IMR-90 (cell line): Measurements from ENCODE around the gene OSCAR. TPM values are rescaled to one million over a fixed set of nuclear protein-coding genes. Genes with fewer than 3 reads are reported as not detected.

Source experiments
- ATAC-seq: fragments of 200-7000 bp; cut with Tn5 transposase; 2 replicates; pipeline ENCODE4 v1.9.1; 2020; ENCODE audit warnings: low read depth, mild to moderate bottlenecking, moderate library complexity
- BruUV-seq: library from RNA; stranded (reverse); fragments of 400-500 nt; replicated peaks from 2 replicates; lab custom pipeline; 2021; lab: Mats Ljungman, UMichigan
- CTCF ChIA-PET: fragments of 300-600 bp; formaldehyde crosslinking; extraction: SDS; loops from one replicate; lab custom pipeline; 2021; ENCODE audit warnings: antibody characterized with exemption; lab: Yijun Ruan, JAX
- POLR2A ChIA-PET: fragments of 300-600 bp; sonication (Branson Sonifier 250); formaldehyde crosslinking; loops from one replicate; lab custom pipeline; 2022; ENCODE audit warnings: antibody characterized with exemption; ENCODE audit not compliant: unreplicated experiment; lab: Charles Lee
- DNase-seq: peaks from one replicate; pipeline ENCODE4 v3.0.0; 2013
- H2AFZ ChIP-seq: replicated peaks from 2 replicates; pipeline ENCODE3; 2013; ENCODE audit warnings: low read length, mild to moderate bottlenecking; ENCODE audit not compliant: poor library complexity
- H2AK5ac ChIP-seq: 2 replicates; pipeline ENCODE4 v1.6.1; 2013; ENCODE audit warnings: low read depth, low read length, inconsistent platforms
- H2AK9ac ChIP-seq: replicated peaks from 2 replicates; pipeline ENCODE3; 2013; ENCODE audit warnings: mild to moderate bottlenecking, low read depth, low read length, moderate library complexity; ENCODE audit not compliant: poor library complexity
- H2BK120ac ChIP-seq: 2 replicates; pipeline ENCODE4 v1.6.1; 2013; ENCODE audit warnings: low read depth, low read length, inconsistent platforms
- H2BK15ac ChIP-seq: 3 replicates; pipeline ENCODE4 v1.6.1; 2013; ENCODE audit warnings: low read depth, low read length, inconsistent platforms
- H2BK20ac ChIP-seq: 2 replicates; pipeline ENCODE4 v1.6.1; 2013; ENCODE audit warnings: low read depth, mild to moderate bottlenecking, inconsistent platforms, low read length, moderate library complexity
- H2BK5ac ChIP-seq: 2 replicates; pipeline ENCODE4 v1.6.1; 2013; ENCODE audit warnings: mild to moderate bottlenecking, low read depth, low read length, inconsistent platforms; ENCODE audit not compliant: poor library complexity, severe bottlenecking
- H3K14ac ChIP-seq: replicated peaks from 2 replicates; pipeline ENCODE4 v1.6.1; 2013; ENCODE audit warnings: low read depth, low read length, inconsistent platforms
- H3K18ac ChIP-seq: 2 replicates; pipeline ENCODE4 v1.6.1; 2013; ENCODE audit warnings: low read depth, low read length, control low read depth
- H3K23ac ChIP-seq: 2 replicates; pipeline ENCODE4 v1.6.1; 2013; ENCODE audit warnings: low read depth, low read length, inconsistent platforms
- H3K27ac ChIP-seq: 2 replicates; pipeline ENCODE4 v1.5.1; 2013; ENCODE audit warnings: mild to moderate bottlenecking, control low read depth, low read length; ENCODE audit not compliant: insufficient read depth
- H3K27me3 ChIP-seq: 2 replicates; pipeline ENCODE4 v1.6.1; 2013; ENCODE audit warnings: low read length; ENCODE audit not compliant: control insufficient read depth, insufficient read depth
- H3K36me3 ChIP-seq: 2 replicates; pipeline ENCODE4 v1.6.1; 2013; ENCODE audit warnings: low read length, mixed read lengths; ENCODE audit not compliant: control insufficient read depth, insufficient read depth
- H3K4ac ChIP-seq: 2 replicates; pipeline ENCODE4 v1.6.1; 2013; ENCODE audit warnings: low read depth, low read length, inconsistent platforms
- H3K4me1 ChIP-seq: 2 replicates; pipeline ENCODE4 v1.6.1; 2013; ENCODE audit warnings: low read length, mixed read lengths; ENCODE audit not compliant: control insufficient read depth, insufficient read depth
- H3K4me2 ChIP-seq: 2 replicates; pipeline ENCODE4 v1.6.1; 2013; ENCODE audit warnings: low read depth, mild to moderate bottlenecking, control low read depth, low read length, moderate library complexity
- H3K4me3 ChIP-seq: 2 replicates; pipeline ENCODE4 v1.5.1; 2013; ENCODE audit warnings: low read depth, mild to moderate bottlenecking, control low read depth, low read length, moderate library complexity; ENCODE audit not compliant: insufficient read depth
- H3K56ac ChIP-seq: 2 replicates; pipeline ENCODE4 v1.6.1; 2013; ENCODE audit warnings: low read length, inconsistent platforms; ENCODE audit not compliant: insufficient read depth; ENCODE audit errors: extremely low read depth
- H3K79me1 ChIP-seq, 2 experiments: 2 replicates each; pipeline ENCODE4 v1.6.1; 2013; ENCODE audit warnings: low read length in 2 of 2, inconsistent platforms in 1 of 2, low read depth in 1 of 2
- H3K9ac ChIP-seq: 2 replicates; pipeline ENCODE4 v1.6.1; 2013; ENCODE audit warnings: low read depth, low read length, control low read depth
- H3K9me1 ChIP-seq: 2 replicates; pipeline ENCODE4 v1.6.1; 2013; ENCODE audit warnings: low read length, inconsistent platforms; ENCODE audit not compliant: insufficient read depth
- H3K9me3 ChIP-seq: 2 replicates; pipeline ENCODE4 v1.6.1; 2013; ENCODE audit warnings: low read length; ENCODE audit not compliant: control insufficient read depth, insufficient read depth
- H4K20me1 ChIP-seq: 2 replicates; pipeline ENCODE4 v1.6.1; 2013; ENCODE audit warnings: low read length, inconsistent platforms; ENCODE audit not compliant: insufficient read depth
- H4K5ac ChIP-seq: 2 replicates; pipeline ENCODE4 v1.6.1; 2013; ENCODE audit warnings: mild to moderate bottlenecking, low read depth, low read length, control low read depth
- H4K8ac ChIP-seq, 2 experiments: 2 replicates each; pipeline ENCODE4 v1.6.1; 2013; ENCODE audit warnings: low read depth in 2 of 2, low read length in 2 of 2, control low read depth in 1 of 2, inconsistent platforms in 1 of 2
- H4K91ac ChIP-seq: 2 replicates; pipeline ENCODE4 v1.6.1; 2013; ENCODE audit warnings: low read depth, low read length, inconsistent platforms; ENCODE audit not compliant: insufficient read depth
- CEBPB ChIP-seq: IDR thresholded peaks from 2 replicates; pipeline ENCODE4 v1.6.1; 2012; ENCODE audit warnings: low read depth, low read length, improper control_type of control experiment
- ELK1 ChIP-seq: fragments of 150-350 bp; IDR thresholded peaks from 2 replicates; pipeline ENCODE4 v1.6.1; 2016; ENCODE audit warnings: low read depth, mild to moderate bottlenecking, low read length, moderate library complexity, borderline replicate concordance
- MAFK ChIP-seq: IDR thresholded peaks from 2 replicates; pipeline ENCODE4 v1.6.1; 2012; ENCODE audit warnings: low read depth, low read length, improper control_type of control experiment
- RCOR1 ChIP-seq: IDR thresholded peaks from 2 replicates; pipeline ENCODE4 v1.6.1; 2012; ENCODE audit warnings: mild to moderate bottlenecking, low read length, improper control_type of control experiment; ENCODE audit not compliant: insufficient replicate concordance
- WGBS, 2 experiments: methylation state at CpG; one replicate each; pipeline versions ENCODE4 v1.1.5 to v1.1.7; 2013; ENCODE audit warnings: missing lambda C conversion rate in 2 of 2; ENCODE audit not compliant: insufficient read length in 1 of 2; ENCODE audit errors: extremely low coverage in 2 of 2; 5-methylcytosine and 5-hydroxymethylcytosine counted together
- dilution Hi-C: fragments of 300-500 bp; cut with HindIII; formaldehyde crosslinking; loops from one replicate; pipeline ENCODE4 v1.14.3; 2018; ENCODE audit warnings: low sequenced_read_pairs; ENCODE audit not compliant: unreplicated experiment
- in situ Hi-C: fragments of 300-500 bp; cut with MboI; formaldehyde crosslinking; loops from 3 replicates; pipeline ENCODE4 v1.14.3; 2019; ENCODE audit warnings: low sequenced_read_pairs, inconsistent platforms, mixed read lengths
- intact Hi-C: fragments of 100-400 bp; cut with micrococcal nuclease; formaldehyde crosslinking; loops from 2 replicates; pipeline ENCODE4 v1.10.0; 2022
- polyA plus RNA-seq, 3 experiments: library from polyadenylated mRNA; depleted of rRNA; stranded (reverse); fragments of >200 nt; gene quantifications; 2 replicates each; pipeline ENCODE4 v1.2.3, GENCODE V29; 2012; ENCODE audit warnings: low replicate concordance in 1 of 3
- total RNA-seq: library from RNA; depleted of rRNA; stranded (reverse); fragments of >200 nt; gene quantifications from 2 replicates; pipeline ENCODE4 v1.2.3, GENCODE V29; 2012

The OSCAR gene
- total and polyA plus RNA-seq, 2 of the 4 experiments (the other 2 are of a cell fraction) = 0.15 TPM; not detected in 1

GRCh38 chr19:54129617-54129996 is 29.0 kb upstream of the OSCAR start:
- intact Hi-C loops = no loop called here
- ATAC-seq (no peak), DNase-seq (no peak)
- Histone ChIP-seq H2AK9ac (no peak overlapping the region), H3K23ac (no peak overlapping the region), H3K9ac (no peak overlapping the region), H2BK5ac (no peak overlapping the region), H3K27ac (no peak overlapping the region), H2BK120ac (no peak overlapping the region), H2BK15ac (no peak overlapping the region), H2BK20ac (no peak overlapping the region), H4K20me1 (no peaks in the 10 kb centered on the region), H3K4me2 (no peak overlapping the region), H3K56ac (no peak overlapping the region), H3K4ac (no peak overlapping the region), H4K5ac (no peak overlapping the region), H3K14ac (no peak overlapping the region), H4K91ac (no peak overlapping the region), H3K9me3 (no peaks in the 10 kb centered on the region), H2AFZ (no peak overlapping the region), H3K18ac (no peak overlapping the region), H3K36me3 (peaks cover 51% of the 10 kb centered on the region), H3K4me1 (no peaks in the 10 kb centered on the region), H2AK5ac (no peak overlapping the region), H3K27me3 (no peaks in the 10 kb centered on the region), H3K9me1 (no peaks in the 10 kb centered on the region), H4K8ac (no peak overlapping the region), H3K4me3 (no peak overlapping the region), H3K79me1 (no peaks in the 10 kb centered on the region)
- POLR2A ChIA-PET = no interaction called here
- BruUV-seq = no TSS peak
- in situ Hi-C loops = loop anchor here (25.0 kb wide), 1 partner anchor 1533 kb away; the partner anchor contains the start of gene U2AF2
- WGBS, 2 experiments = 90% methylated on average over 6 of the region's 20 CpGs; no CpG with 5 or more reads in 1 of the 2 experiments
- CTCF ChIA-PET = no interaction called here
- dilution Hi-C loops = no loop called here
- TF ChIP-seq CEBPB (no peak), RCOR1 (no peak), ELK1 (no peak), MAFK (no peak)
